ENCODE results near the gene FBRSL1.

Gene FBRSL1

DNA sequence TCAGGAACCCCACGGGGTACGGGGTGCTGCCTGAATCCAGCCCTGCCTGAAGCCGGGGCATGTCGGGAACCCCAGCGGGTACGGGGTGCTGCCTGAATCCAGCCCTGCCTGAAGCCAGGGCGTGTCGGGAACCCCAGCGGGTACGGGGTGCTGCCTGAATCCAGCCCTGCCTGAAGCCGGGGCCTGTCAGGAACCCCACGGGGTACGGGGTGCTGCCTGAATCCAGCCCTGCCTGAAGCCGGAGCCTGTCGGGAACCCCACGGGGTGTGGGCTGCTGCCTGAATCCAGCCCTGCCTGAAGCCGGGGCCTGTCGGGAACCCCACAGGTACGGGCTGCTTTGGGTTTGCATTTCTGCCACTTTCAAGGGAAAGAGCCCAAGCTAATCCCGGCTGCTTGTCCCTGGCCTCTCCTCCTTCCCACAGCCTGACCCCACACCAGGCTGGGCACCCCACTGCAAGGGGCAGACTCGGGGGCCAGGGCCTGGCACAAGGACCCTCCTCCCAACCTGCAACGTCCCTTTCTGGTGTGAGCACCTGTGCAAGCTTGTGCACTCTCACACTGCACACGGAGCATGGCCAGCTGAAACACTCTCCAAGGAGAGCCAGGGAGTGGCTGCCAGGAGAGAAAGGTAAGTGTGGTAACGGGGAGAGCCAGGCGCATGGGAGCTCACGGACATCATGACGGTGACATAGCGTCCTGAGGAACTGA is 5.6 kb upstream of the FBRSL1 start:
- no peak for DNase-seq (ENCODE audit: low read depth)

GRCh38 chr12:132484891-132485441 is 5.0 kb upstream of the FBRSL1 start:
- no peak for DNase-seq (ENCODE audit: low read depth)

DNA sequence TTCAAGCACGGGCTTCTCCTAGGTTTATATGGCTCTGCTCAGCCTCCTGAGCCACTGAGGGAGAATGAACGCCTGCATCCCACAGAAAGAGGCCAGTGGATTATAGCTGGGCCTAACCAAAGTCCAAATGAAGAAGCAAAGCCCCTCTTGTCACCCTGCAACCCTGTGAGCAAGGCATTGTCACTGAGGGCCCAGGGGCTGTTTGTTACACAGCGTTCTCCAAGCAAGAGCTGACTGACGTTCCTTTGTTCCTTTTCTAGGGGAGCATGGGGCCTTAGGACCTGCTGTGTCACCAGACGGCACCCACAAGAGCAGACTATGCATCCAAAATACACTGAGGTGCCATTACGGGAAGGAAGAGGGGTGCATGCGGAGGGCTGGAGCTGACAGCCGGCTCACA is 4.3 kb upstream of the FBRSL1 start:
- DNase-seq (ENCODE audit: low read depth): no peak

GRCh38 chr12:132486168-132486567 is 3.8 kb upstream of the FBRSL1 start:
- DNase-seq (ENCODE audit: low read depth): no peak

DNA sequence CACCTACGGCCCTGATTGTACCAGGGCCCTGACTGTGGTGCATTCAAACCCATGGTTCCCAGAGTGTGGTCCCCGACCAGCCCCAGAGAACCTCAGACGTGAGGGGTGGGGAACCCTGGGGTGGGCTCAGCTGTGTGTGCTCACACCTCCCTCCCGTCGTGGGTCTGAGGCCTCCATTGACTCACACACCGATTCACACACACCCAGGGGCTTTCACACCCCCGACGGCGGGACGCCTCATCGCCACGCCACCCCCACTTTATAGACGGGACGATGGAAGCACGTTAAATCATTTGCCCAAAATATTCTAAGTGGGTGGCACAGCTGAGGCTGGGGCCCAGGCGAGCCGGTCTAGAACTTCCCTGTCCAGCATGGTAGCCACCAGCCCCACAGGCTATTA is 3.4 kb upstream of the FBRSL1 start:
- DNase-seq (ENCODE audit: low read depth): no peak

- DNase-seq (ENCODE audit: low read depth): no peak
Measured at GRCh38 chr12:132487311-132487741, 2.6 kb upstream of the FBRSL1 start.

- DNase-seq (ENCODE audit: low read depth): no peak
Measured at GRCh38 chr12:132488127-132489077, 1.5 kb upstream of the FBRSL1 start.

DNA sequence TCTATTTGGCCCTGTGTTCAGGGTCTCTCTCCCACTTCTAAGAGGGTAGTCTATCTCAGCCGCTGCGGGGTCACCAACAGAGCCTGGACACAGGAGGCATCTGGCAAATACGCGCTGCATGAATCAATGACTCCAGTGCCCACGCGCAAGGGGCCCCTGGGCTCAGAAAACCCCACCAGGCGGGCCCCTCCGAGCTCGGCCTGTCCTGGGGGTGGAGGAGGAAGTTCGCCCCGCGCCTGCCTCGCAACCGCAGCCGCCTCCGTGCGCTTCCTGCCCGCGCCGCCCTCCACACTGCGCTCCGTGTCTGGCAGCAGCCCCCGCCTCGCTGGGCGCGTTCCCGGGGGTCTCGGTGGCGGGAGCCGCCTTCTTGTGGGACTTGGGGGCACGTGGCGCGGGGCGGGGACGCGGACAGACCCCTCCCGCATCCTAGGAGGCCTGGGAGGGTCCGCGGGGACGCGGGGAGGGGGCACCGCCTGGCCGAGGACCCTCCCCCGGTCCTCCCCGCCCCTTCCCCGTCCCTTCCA is 811 bp upstream of the FBRSL1 start:
- no peak for DNase-seq (ENCODE audit: low read depth)

GRCh38 chr12:132490422-132491137 is 629 bp downstream of the FBRSL1 start:
- no peak for DNase-seq (ENCODE audit: low read depth)

DNA sequence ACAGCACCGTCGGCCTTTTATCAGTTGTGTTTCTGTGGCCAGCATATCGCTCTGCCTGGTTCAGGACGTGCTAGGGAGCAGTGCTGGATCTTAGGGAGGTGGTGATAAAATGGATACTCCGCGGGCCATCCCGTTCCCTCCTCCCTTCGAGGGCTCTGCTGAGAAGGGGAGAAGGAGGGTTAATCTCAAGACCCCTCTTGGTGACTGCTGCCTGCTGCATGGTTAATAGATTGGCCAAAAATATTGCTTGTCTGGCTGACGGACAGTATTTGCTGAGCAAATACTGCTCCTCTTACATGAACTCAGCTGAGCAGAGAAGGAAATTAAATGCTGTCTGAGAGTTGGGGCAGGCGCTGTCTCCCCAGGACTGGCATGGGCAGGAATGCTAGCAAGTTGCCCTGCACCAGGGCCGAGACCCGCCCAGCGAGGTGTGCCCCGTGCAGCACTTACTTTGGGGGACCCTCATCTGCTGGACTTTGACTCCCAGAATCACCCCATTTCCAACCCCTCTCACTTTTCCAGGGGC is 1.2 kb downstream of the FBRSL1 start:
- DNase-seq (ENCODE audit: low read depth): no peak

- DNase-seq (ENCODE audit: low read depth): no peak
Measured at GRCh38 chr12:132491761-132492378, 1.9 kb downstream of the FBRSL1 start.

- DNase-seq (ENCODE audit: low read depth): no peak
Measured at GRCh38 chr12:132492522-132492921, 2.6 kb downstream of the FBRSL1 start.

- no peak for DNase-seq (ENCODE audit: low read depth)
Measured at GRCh38 chr12:132492951-132493350, 3.0 kb downstream of the FBRSL1 start.

GRCh38 chr12:132493482-132494178 is 3.7 kb downstream of the FBRSL1 start:
- no peak for DNase-seq (ENCODE audit: low read depth)

- no peak for DNase-seq (ENCODE audit: low read depth)
Measured at GRCh38 chr12:132494294-132495164, 4.6 kb downstream of the FBRSL1 start.

- no peak for DNase-seq (ENCODE audit: low read depth)
Measured at GRCh38 chr12:132495165-132495544, 5.2 kb downstream of the FBRSL1 start.

- no peak for DNase-seq (ENCODE audit: low read depth)
Measured at GRCh38 chr12:132495629-132496357, 5.8 kb downstream of the FBRSL1 start.

GRCh38 chr12:132496358-132496669 is 6.4 kb downstream of the FBRSL1 start:
- DNase-seq (ENCODE audit: low read depth): no peak

DNA sequence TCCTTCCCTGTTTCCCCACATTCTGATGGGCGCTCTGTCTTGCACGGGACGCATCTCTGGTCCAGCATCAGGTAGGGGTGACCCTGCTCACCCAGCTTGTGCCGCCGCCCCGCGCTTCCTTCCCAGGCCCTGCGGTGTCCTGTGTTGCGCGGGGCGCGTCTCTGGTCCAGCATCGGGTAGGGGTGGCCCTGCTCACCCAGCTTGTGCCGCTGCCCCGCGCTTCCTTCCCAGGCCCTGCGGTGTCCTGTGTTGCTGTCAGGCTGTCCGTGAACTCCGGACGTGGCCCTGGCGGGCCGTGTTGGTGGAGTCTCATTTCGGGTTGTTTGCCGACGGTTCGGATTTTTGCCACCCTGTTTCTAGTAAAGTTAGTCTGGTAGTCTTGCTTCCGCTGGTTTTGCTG is 6.8 kb downstream of the FBRSL1 start:
- no peak for DNase-seq (ENCODE audit: low read depth)
